HG02981 (cell line): ENCODE measurements around the gene CBARP.

ENCODE experiments used
- ATAC-seq: cut with Tn5 transposase; IDR thresholded peaks from one replicate; pipeline ENCODE4 v1.9.1; 2021; ENCODE audit warnings: mild to moderate bottlenecking, moderate library complexity; ENCODE audit not compliant: unreplicated experiment

The CBARP gene

GRCh38 chr19:1275260-1275975 is 37.6 kb upstream of the CBARP start, which contains the start of gene FAM174C:
TSS of gene FAM174C (plus strand) at chr19:1275530. CDS start at chr19:1275550, 20 bp downstream.
- ATAC-seq = peak; percentile 75

- no peak for ATAC-seq
These were observed 37.1 kb upstream of the CBARP start for GRCh38 chr19:1274852-1275259.

- ATAC-seq = no peak
These were observed 36.5 kb upstream of the CBARP start for GRCh38 chr19:1274081-1274851.

GRCh38 chr19:1273263-1274041 is 35.6 kb upstream of the CBARP start:
- no peak for ATAC-seq

GRCh38 chr19:1272423-1273262 is 34.8 kb upstream of the CBARP start:
- ATAC-seq = no peak

- ATAC-seq = no peak
These were observed 34.0 kb upstream of the CBARP start for GRCh38 chr19:1271528-1272422.

GRCh38 chr19:1270854-1271527 is 33.2 kb upstream of the CBARP start:
- ATAC-seq = no peak

GRCh38 chr19:1270213-1270853 is 32.5 kb upstream of the CBARP start:
- no peak for ATAC-seq

- peak; percentile 22 for ATAC-seq
These were observed 31.8 kb upstream of the CBARP start for GRCh38 chr19:1269478-1270212.

- ATAC-seq = peak; percentile 50
These were observed 31.3 kb upstream of the CBARP start, which contains the start of gene CIRBP for GRCh38 chr19:1269065-1269477. TSS of gene CIRBP (plus strand) at chr19:1269332. CDS start at chr19:1270934, 1,602 bp downstream.

GRCh38 chr19:1268226-1269064 is 30.6 kb upstream of the CBARP start:
- ATAC-seq = no peak

GRCh38 chr19:1267477-1268225 is 29.8 kb upstream of the CBARP start:
- no peak for ATAC-seq

- ATAC-seq = peak; percentile 10
These were observed 29.2 kb upstream of the CBARP start for GRCh38 chr19:1266916-1267476.

GRCh38 chr19:1266129-1266915 is 28.5 kb upstream of the CBARP start:
- peak; percentile 28 for ATAC-seq

GRCh38 chr19:1265615-1266128 is 27.9 kb upstream of the CBARP start:
- ATAC-seq = no peak
